Activated CD4-positive, alpha-beta T cell treated with anti-CD3 and anti-CD28 coated beads, Interleukin-10, Interleukin-2, amounts not matched to agents 100 ng/mL and 50 ng/mL, durations not matched to agents 16 hours and 8 hours (primary cell): ENCODE measurements around the gene GPC6.
"Not testable (repeated sequence)": the region's sequence is repeated elsewhere in the genome, so short reads cannot be mapped to it uniquely, and the experiment has no call there.

ENCODE experiments used
- DNase-seq: peaks from one replicate; pipeline ENCODE4 v3.0.0-alpha.2; 2020

GPC6 gene

DNA sequence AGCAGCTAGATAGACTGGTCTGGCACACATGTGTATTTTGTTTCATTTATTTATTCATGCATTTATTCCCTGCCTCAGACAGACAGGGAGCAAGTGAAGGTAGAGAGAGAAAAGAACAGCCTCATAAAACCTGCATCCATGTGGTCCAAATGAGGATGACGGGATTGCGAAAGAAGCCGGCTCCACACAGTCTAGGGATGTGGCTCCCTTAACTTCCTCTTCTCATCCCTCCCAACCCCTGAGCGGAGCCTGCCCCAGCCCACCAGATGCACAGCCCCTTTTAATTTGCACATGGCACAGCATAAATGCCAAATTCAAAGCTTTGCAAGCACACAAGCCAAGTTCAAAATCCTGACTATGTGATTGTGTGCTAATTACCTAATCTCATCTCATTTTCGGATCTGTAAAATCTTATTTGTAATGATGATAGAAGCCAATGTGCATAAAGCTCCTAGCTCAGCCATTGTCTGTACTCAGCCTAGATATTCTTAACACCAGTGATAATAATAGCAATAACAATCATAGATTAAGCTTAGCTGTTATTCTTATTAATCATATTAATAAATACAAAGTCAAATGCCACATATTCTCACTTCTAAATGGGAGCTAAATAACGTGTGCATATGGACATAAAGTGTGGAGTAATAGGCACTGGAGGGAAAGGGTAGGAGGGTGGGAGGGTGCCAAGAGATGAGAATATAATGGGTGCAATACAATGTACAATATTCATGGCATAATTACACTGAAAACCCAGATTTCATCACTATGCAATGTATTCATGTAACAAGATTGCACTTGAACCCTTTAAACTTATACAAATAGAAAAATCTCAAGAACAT is 1096.5 kb downstream of the GPC6 start:
- no peak for DNase-seq

DNA sequence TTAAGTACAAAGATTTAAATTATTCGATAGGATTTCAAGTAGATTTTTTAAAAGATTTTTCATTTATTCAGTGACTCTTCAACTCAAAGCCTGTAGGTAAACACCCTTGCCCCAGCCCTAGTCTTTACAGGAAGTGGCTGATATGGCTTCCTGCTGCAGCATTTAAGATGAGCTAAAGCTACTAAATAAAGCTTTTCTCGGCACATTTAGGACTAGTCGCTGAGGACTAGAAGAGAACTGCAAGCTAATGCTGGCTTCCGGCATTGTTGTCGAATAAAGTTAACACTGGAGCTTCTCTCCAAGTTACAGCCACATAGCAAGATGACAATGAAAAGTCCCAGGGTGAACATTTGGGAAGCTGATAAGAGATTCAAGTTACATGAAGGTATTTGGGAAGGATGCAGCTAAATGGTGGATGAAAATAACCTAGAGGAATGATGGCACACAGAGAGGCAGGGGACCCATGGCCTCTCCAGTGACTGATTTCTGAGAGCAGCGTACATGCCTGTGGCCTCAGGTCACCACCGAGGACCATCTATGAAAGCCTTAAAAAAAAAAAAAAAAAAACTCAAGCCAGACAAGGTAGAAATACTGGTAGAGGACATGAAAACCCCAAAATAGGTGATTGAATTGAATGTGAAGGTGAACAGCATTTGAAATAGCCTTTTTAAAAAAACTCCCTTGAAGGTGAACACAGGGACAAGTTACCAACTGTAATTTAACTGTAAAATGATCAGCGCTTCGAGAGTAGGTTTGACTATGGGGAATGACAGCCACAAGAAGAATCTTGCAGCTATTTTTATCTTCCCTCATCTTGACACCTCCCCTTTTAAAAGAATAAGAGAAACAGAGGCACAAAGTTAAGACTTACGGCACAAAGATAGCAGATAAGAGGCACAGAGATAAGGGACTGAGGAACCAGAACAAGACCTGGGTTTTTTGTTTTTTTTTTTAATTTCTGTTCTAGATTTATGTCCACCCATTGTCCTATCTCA is 1097.5 kb downstream of the GPC6 start:
- peak; percentile 49 for DNase-seq

DNA sequence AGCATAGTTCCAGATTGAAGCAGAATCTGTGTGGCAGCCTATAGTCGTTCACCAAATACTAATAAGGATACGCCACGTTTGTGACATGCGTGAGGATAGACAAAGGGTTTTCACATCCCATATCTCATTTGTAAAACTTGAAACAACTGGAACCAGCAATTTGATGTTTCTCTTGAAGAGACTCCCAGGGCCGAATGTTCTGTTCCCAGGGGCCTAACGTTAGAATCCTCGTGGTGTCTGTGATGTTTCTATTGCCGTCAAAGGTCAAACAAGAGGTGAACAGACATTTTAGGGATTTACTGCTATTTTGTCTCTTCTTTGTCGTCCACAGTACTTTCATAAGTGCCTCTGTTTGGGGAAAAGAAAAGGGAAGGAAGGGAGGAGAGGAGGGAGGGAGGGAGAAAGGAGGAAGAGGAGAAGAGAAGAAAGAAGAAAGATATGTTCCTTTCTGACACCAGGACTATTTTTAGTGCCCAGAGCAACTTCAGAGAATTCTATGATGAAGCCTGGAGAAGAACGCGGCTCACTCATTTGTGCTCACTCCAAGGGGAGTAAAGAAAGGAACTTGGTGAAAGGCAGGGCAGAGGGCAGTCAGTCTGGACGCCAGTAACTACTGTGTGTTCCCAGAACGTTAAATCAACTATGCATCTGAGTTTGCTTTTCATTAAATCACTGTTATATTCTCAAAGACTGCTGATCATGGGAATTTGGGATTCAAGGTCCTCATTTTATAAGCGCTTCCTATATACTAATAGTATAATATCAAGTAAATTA is 1098.3 kb downstream of the GPC6 start:
- DNase-seq, result no peak

DNA sequence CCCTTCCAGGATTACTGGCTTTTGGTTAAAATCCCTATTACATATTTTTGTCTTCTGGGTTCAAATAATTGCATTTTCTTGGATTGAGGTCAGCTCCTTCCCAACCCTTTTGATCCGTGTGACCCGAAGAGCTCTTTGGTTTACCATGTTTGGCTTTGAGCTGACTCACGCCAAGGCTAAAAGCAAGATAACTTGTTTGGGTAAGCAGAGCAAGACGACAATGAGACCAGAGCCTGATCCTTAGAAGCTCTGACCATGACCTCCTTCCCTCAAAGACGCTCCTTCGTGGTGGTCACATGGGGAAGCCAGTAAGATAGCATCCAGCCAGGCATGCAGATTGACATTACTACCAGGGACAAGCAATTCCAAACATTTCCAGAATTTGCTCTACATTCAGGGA is 1099.0 kb downstream of the GPC6 start:
- DNase-seq, result no peak

DNA sequence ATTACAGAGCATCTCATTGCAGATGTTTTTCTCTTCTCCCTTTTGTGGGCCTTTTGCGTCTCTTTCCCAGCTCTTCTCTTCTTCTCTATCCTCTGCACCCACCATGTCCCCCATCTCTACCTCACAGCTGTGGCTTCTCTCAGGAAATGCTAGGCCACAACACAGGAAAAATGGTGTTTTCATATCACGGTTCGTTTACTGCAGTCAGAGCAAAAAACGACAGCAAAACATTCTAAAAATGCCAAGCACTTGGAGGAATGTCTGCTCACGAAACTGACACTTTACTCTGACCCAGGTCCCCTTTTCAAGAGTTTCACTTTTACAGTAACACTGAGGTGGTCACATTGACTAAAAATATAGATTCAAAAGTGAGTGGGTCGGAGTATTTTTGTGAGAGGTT is 1100.7 kb downstream of the GPC6 start:
- peak; percentile 81 for DNase-seq

DNA sequence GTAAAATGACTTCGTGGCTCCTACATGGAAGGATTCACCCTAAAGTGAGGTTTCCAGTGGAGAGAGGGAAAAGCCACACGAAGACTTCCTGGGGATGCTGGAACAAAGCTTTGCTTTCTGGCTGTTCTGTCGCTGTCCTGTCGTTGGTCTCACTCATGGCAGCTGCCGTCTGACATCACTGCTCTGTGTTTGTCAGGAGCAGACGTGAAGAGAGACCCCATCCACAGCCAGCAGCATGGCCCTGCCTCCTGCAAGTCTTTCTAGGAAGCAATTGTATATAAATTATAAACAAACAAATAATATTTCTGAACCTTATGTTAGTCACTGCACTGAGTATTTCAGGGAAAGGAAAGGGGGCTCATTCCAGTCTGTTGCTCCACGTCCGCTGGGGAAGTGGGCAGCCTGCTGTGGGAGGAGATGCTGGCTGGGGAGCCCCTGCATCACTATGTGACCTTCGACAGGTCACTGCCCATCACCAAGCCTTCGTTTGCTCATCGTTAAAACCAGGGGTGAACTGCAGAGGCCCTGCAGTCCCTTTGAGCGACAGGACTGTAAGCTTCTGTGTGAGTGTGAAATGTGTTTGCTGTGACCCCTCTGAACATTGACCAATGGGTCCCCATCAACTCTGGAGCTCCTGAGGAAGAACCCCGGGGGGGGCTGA is 1101.9 kb downstream of the GPC6 start:
- DNase-seq, result no peak

DNA sequence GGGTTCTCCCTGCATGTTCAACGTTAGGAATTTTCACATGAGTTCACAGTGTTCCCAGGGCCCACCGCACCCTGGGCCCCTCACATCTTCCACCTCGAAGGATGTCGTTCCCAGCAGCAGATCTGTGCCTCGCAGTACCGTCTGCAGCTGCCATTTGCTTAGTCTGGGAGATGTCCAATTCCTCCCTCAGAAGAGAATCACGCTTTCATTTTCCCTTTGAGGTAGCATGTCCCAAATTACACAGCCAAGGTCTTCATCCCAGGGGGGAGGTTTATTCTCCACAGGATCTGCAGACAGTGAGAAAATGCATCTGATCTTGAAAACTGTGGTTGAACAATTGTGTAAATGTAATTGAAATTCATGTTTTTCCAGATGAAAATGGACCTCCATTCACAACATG is 1102.7 kb downstream of the GPC6 start:
- DNase-seq, result no peak

DNA sequence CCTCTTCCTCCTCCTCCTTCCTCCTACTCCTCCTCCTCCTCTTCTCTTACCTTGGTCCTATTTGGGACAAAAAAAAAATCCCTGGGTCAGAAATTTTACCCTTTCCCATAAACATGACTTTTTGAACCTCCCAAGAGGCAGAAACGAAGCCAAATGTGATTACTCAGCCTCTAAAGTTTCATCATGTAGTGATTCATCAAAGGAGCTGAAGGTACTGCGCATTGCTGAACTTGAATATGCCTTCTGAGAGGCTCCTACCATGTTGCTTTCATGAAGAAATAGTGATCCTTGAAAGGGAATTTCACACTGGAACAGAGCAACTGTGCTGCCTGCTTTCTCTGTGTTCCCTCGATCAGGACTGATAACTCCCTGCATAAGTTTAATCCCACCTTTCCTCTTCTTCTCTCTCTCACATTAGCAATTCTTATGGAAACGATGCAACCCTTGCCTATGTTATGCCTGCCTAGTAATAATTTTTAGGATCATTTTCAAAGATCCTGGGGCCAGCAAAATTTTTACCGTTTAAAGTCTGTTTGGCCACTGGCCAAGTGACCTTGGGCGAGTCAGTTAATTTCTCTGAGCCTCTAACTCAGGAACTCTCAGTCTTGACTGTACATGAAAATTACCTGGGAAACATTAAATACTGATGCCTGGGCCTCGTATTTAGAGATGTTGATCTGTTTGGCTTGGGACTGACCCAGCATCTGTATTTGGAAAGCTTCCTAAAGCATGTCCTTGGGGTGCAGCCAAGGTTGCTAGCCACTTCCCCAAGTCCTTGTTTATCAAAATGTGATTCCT is 1103.3 kb downstream of the GPC6 start:
- DNase-seq, result peak; percentile 47

DNA sequence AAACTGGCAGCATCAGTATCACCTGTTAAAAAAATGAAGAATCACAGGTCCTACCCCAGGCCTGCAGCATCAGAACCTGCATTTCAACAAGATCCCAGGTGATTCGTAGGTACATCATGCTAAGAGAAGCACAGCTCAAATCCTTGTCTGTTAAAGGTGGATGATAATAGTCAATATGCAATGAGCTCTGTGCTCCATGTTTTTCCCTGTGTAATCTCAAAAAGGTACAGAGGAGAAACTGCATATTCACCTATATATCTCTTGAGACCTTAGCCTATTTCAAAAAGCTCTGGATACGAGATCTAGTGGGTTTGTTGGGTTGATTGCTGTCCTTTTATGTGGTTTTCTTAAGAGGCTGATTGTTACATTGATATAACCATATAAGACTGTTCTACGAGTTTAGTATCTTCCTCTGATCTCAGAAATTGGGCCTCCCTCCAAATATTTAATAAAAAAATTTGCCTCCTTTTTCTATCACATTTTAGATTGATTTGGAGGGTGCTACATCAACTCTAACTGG is 1104.0 kb downstream of the GPC6 start:
- DNase-seq, result no peak

DNA sequence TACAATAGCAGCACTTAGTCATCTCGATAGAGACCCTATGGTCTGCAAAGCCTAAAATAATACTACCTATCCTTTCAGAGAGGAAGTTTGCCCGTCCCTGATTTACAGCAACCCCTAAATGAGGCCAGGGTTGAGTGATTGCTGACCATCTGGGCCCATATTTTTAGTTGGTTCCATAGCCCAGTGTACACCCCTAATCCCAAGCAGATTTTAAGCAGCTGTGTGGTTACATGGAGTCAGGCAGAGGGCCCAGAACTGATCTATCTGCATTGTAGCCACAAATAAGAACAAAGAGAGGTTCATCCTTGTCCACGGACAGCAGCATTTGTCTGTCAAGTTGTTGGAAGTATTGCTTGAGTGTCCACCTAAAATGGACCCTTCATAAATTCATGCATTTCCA is 1104.7 kb downstream of the GPC6 start:
- no peak for DNase-seq

DNA sequence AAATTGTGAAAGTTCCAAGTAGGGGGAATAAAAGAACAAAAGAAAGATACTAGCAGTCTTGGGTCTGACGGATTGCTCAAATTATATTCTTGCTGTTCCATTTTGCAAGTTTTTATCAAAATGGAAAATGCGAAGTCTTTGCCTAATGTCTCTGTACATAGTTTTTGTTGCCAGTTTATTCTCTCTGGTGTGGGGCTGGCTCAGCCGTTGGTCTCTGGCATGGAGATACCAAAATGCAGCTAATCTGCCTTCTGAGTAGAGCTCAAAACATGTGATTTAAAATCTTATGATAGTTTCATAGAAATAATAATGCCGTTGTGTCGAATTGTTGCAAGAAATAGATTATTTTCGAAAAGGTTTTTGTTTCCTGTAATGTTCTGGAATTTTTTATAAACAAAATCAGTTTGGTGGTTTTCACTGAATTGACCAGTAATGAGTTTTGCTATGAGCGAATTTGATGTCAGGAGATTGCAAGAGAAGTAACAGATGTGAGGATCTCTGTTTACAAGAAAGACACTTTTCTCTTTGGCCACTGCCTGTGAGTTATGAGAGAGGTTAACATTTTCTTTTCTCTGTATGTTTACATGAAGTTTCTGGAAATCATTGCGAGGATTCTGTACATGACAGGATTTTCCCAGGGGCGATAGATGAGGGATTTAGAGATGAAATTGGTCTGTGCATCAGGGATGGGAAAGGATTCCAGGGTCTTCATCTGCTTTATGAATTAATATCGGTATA is 1105.9 kb downstream of the GPC6 start:
- DNase-seq, result no peak

DNA sequence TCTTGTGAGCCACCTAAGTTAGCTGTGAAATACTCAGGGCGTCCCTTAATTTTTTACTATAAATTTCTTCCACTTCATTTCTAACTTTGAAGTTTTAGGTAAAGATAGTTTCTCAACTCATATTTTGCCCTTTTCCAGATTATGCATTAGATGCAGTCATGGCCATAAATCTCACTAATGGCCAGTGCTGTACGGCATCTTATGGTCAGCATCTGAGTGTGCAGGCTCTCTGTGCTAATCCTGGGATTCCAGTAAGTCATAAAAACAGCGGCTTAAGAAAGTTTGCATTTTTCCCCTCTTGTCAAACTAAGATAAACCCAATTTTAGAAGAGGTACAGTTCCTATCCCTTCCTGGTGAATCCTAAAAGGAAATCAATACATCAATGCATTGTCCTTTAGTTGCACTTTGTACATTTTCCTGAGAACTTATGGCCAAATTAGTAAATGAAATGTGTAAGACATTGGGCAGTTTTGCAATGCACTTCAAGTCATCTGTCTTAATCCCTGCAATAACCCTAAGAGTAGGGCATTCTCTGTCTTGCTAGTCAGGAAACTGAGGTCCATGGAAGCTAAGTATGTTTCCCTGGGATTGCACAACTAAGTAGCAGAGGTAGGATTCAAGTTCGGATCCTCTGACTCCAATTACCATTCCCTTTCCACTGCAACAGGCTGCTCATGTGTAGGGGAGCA is 1106.7 kb downstream of the GPC6 start:
- DNase-seq, result no peak

DNA sequence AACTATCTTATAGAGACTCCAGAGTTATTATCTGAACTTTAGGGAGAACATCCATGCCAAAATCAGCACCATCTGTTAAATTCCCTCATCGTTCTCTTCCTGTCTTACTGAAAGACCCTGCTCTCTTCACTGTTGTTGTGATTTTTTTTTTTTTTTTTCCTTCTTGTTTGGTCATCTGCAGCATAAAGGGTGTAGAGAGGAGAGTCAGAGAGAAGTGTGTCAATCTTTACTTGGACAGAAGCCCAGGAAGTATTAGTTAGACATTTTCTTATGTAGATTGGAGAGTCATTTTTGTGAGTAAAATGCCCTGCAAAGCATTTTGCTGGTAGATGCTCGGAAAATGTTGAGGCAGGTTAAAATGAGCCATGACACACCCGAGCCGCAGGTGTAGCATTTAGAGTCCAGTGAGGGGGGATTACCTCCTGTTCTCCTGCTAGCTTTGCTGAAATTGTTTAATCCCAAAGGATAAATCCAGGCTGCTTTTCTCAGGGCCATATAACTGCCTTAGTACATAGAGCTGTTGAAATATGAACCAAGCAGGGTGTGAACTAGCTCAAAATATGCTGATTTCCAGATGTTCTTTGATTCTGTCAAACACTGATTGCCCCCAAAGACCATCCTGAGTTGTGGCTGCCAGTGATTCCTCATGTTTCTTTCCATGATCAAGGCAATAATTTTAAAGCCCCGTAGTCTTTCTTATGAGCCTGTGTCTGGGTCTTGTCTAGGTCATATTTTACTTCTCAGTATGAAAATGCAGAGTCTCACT is 1109.3 kb downstream of the GPC6 start:
- DNase-seq, result no peak

DNA sequence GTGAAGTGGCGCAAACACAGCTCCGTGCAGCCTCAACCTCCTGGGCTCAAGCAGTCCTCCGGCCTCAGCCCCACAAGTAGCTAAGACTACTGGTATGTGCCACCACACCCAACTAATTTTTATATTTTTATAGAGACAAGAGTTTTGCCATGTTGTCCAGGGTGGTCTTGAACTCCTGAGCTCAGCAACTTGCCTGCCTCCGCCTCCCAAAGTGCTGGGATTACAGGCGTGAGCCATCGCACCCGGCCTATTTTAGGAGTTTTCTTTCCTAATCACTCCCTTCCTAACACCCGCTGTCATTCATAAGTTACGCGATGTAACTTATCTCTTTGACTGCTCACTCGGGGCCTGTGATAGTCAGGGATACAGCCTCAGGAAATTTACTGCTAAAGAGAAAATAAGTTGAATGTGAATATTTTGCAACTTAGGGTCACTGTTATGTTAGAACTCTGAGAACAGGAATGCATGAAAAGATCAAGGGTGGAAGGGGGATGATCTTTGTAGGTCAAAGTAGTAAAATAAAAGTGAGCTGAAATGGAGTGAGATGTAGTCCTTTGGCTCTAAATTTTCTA is 1112.6 kb downstream of the GPC6 start:
- no peak for DNase-seq

DNA sequence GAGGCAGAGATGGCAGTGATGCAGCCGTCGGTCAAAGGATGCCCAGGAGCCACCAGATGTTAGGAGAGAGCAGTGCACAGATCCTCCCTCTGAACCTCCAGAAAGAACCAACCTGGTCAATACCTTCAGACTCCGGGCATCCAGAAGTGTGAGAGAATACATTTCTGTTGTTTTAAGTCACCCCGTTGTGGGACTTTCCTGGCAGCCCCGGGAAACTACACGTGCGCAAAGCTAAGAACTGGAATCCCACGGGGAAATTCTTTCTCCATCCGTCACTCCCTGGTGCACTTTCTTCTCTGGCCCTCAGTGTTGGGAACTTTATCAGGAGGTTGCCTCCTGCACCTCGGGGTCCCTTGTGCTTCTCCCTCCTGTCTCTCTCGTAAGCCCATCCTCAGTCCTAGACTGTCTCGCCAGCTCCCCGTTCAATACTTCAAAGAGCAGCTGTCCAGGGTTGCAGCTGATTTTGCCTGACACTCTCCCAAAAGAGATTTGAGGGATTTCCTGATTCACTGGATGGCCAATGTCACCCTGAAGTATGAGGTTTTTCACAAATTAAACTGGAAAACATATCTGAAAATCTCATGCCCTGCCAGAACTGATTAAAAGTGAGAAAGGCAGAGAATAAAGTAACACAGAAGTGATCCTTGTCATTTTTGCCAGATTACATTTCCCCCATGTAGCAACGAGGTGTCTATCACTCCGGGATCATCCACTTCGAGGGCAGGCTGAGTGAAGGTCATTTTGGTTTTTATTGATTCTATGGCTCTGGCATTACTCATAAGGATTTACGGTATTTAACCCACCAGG is 1116.0 kb downstream of the GPC6 start:
- DNase-seq, result no peak

DNA sequence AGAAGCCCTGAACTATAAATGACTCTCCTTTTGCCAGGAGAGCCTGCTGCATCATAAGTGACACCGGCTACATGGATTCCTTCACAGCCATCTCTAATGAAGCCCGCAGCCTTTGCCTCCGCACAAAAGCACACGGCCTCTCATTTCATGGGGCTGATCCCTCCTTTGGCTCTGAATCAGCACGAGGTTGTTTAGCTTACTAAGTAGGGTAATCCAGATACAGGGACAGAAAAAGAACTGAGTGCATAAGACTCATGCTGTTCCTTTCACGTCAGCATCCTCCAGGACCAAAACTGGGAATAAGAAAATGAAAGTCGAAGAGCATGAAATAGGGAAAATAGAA is 1116.6 kb downstream of the GPC6 start:
- no peak for DNase-seq

DNA sequence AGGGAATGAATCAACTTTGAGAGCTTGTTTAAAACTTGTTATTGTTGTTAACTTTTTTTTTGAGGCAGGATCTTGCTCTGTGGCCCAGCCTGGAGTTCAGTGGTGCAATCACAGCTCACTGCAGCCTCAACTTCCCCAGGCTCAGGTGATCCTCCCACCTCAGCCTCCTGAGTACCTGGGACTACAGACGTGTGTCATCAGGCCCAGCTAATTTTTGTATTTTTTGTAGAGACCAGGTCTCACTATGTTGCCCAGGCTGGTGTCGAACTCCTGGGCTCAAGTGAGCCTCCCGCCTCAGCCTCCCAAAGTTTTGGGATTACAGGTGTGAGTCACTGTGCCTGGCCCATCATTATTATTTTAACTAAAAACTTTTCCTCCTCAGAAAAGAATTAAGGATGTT is 1117.1 kb downstream of the GPC6 start:
- DNase-seq, result not testable (repeated sequence)
